Naive thymus-derived CD4-positive, alpha-beta T cell (primary cell): Measurements from ENCODE around the gene ACSL5. TPM values are rescaled to one million over a fixed set of nuclear protein-coding genes. Genes with fewer than 3 reads are reported as not detected.

Experiments
- ATAC-seq: fragments of 150-1000 bp; cut with Tn5 transposase; 2 replicates; pipeline ENCODE4 v1.10.0; 2021; ENCODE audit warnings: mild to moderate bottlenecking, moderate library complexity
- CTCF ChIA-PET: fragments of 350-600 bp; sonication (Branson Sonifier 250); formaldehyde crosslinking; loops from one replicate; lab custom pipeline; 2021; ENCODE audit warnings: antibody characterized with exemption; lab: Charles Lee
- POLR2A ChIA-PET: fragments of 350-600 bp; sonication (Branson Sonifier 250); formaldehyde crosslinking; loops from one replicate; lab custom pipeline; 2021; ENCODE audit warnings: antibody characterized with exemption, inconsistent platforms; lab: Charles Lee
- DNase-seq, 9 donors: peaks; one replicate each; pipeline versions ENCODE4 v3.0.0 to v3.0.0-alpha.2; 2020 to 2022; ENCODE audit warnings: mixed read lengths in 1 of 9
- H3K27ac ChIP-seq: one replicate; pipeline ENCODE4 v1.7.0; 2013; ENCODE audit warnings: mild to moderate bottlenecking, low read depth, low read length, moderate library complexity
- H3K27me3 ChIP-seq, 2 donors: one replicate each; pipeline ENCODE4 v1.7.0; 2013; ENCODE audit warnings: low read length in 2 of 2, mild to moderate bottlenecking in 2 of 2, moderate library complexity in 2 of 2; ENCODE audit not compliant: control insufficient read depth in 2 of 2, insufficient read depth in 2 of 2
- H3K36me3 ChIP-seq, 3 experiments: 1 replicate in 2 of 3; 2 replicates in 1 of 3; pipeline ENCODE4 v1.7.0; 2013; ENCODE audit warnings: low read length in 3 of 3, mild to moderate bottlenecking in 3 of 3, moderate library complexity in 1 of 3; ENCODE audit not compliant: insufficient read depth in 3 of 3, control insufficient read depth in 2 of 3
- H3K4me1 ChIP-seq, 2 donors: one replicate each; pipeline ENCODE4 v1.7.0; 2013; ENCODE audit warnings: low read length in 2 of 2, mild to moderate bottlenecking in 2 of 2, moderate library complexity in 1 of 2; ENCODE audit not compliant: control insufficient read depth in 2 of 2, insufficient read depth in 2 of 2
- H3K4me3 ChIP-seq: 2 replicates; pipeline ENCODE4 v1.7.0; 2013; ENCODE audit warnings: mild to moderate bottlenecking, low read length
- H3K9me3 ChIP-seq, 3 experiments: 1 replicate in 2 of 3; 2 replicates in 1 of 3; pipeline ENCODE4 v1.7.0; 2013; ENCODE audit warnings: low read length in 3 of 3; ENCODE audit not compliant: control insufficient read depth in 2 of 3
- H3K27ac Mint-ChIP-seq, 9 donors: one replicate each; pipeline ENCODE4 v1.8.0; 2020 to 2022; ENCODE audit warnings: mixed read lengths in 9 of 9, mild to moderate bottlenecking in 8 of 9, moderate library complexity in 5 of 9, inconsistent platforms in 2 of 9
- H3K27me3 Mint-ChIP-seq, 5 donors: one replicate each; pipeline ENCODE4 v1.8.0; 2021 to 2022; ENCODE audit warnings: mixed read lengths in 5 of 5, mild to moderate bottlenecking in 1 of 5
- H3K36me3 Mint-ChIP-seq, 5 donors: one replicate each; pipeline ENCODE4 v1.8.0; 2020 to 2022; ENCODE audit warnings: mixed read lengths in 5 of 5, mild to moderate bottlenecking in 3 of 5, inconsistent platforms in 1 of 5
- H3K4me1 Mint-ChIP-seq, 7 donors: one replicate each; pipeline ENCODE4 v1.8.0; 2020 to 2022; ENCODE audit warnings: mixed read lengths in 7 of 7, mild to moderate bottlenecking in 3 of 7, inconsistent platforms in 1 of 7
- H3K4me3 Mint-ChIP-seq, 10 donors: one replicate each; pipeline ENCODE4 v1.8.0; 2020 to 2022; ENCODE audit warnings: mild to moderate bottlenecking in 10 of 10, mixed read lengths in 10 of 10, moderate library complexity in 6 of 10, inconsistent platforms in 2 of 10
- H3K9me3 Mint-ChIP-seq, 11 donors: one replicate each; pipeline ENCODE4 v1.8.0; 2020 to 2022; ENCODE audit warnings: mixed read lengths in 11 of 11, mild to moderate bottlenecking in 4 of 11, inconsistent platforms in 1 of 11, moderate library complexity in 1 of 11
- intact Hi-C, 2 donors: fragments of 100-400 bp; cut with micrococcal nuclease; formaldehyde crosslinking; loops; one replicate each; pipeline ENCODE4 v1.15.1; 2023
- polyA plus RNA-seq, 2 donors: library from polyadenylated mRNA; unstranded; fragments of 300-500 nt; fragmentation: Illumina TruSeq; gene quantifications; one replicate each; pipeline ENCODE4 v1.2.3, GENCODE V29; 2021
- total RNA-seq, 6 experiments: library from RNA in 5 of 6; stranded (reverse) in 5 of 6; gene quantifications; 1 replicate in 5 of 6; 2 replicates in 1 of 6; pipeline ENCODE4 v1.2.3 and lab custom pipeline; 2021 to 2026

The ACSL5 gene
- total and polyA plus RNA-seq, 7 experiments from 2014 or later: 30.3 to 72.5 (median 39.7) TPM

DNA sequence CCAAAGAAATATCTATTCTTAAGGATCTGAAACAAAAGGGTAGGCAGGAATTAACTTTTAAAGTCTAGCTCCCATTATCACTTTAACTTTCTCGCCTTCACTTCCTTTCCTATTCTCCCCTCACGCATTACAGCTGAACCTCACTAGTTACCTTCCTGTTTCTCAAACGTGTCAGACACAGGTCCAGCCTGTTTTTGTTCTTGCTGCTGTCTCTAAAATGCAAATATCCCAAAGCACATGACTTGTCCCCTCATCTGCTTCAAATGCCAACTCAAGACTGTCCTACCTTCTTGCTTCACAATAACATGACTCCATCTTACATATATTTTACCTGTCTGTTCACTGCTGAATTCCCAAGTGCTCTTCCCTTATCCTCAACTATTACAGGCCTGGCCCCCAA lies 55.2 kb downstream of the ACSL5 start:
- H3K9me3 Mint-ChIP-seq: no peaks in the 10 kb centered on the region
- H3K27ac Mint-ChIP-seq: peak overlapping the region in 8 of 9 donors; percentile 5 to 83 (median 28)
- H3K27me3 ChIP-seq: no peaks in the 10 kb centered on the region
- no peak overlapping the region for H3K4me3 Mint-ChIP-seq
- no peak overlapping the region for H3K27ac ChIP-seq
- intact Hi-C loops: no loop called here
- peaks cover 0 to 30% (median 18%) of the 10 kb centered on the region in 5 donors for H3K36me3 Mint-ChIP-seq
- H3K27me3 Mint-ChIP-seq: no peaks in the 10 kb centered on the region
- no peaks in the 10 kb centered on the region for H3K4me1 ChIP-seq
- H3K9me3 ChIP-seq: no peaks in the 10 kb centered on the region
- ChIA-PET POLR2A (interaction anchor here (1.2 to 1.4 kb wide), 2 partner anchors 12 to 18 kb away, joined by 3 to 6 read pairs; partner anchors contain the start of genes VTI1A and ZDHHC6), CTCF (interaction anchor here (0.5 kb wide), 1 partner anchor 54 kb away, joined by 3 read pairs; no protein-coding TSS in a partner anchor)
- no peak overlapping the region for H3K4me3 ChIP-seq
- no peak for ATAC-seq
- H3K36me3 ChIP-seq: peaks cover 3 to 92% (median 33%) of the 10 kb centered on the region in 3 experiments
- DNase-seq: no peak
- no peaks in the 10 kb centered on the region for H3K4me1 Mint-ChIP-seq

DNA sequence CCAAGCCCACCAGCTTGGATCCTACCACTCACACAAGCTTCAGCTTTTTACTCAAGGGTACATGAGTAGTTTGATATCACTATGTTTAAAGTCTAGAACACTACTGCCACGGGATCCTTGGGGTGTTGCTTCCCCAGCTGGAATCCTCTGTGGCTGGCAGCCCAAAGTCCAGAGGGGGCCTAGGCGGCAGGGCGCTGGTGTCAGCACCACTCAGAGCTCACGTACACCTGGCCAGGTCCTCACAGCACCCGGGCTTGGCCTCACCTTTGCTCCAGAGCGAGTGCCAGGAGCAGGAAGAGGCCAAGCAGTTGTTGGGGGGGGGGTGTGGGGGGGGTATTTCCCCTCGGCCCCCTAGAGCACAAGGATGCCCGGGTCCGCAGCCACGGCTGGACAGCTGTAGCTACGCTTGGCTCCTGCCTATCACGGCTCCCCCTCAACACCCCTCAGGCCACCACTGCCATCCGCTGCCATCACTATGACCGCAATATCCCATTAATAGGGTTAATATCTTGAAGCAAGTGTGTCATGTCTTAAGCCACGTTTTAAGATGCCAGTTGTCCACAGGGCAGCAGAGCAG lies 55.8 kb downstream of the ACSL5 start:
- Mint-ChIP-seq H3K36me3 (peaks cover 0 to 30% (median 18%) of the 10 kb centered on the region in 5 donors), H3K4me3 (no peak overlapping the region), H3K27me3 (no peaks in the 10 kb centered on the region), H3K27ac (peak overlapping the region in 6 of 9 donors; percentile 7 to 83 (median 37)), H3K4me1 (peaks cover 0 to 4% (median 0%) of the 10 kb centered on the region in 7 donors), H3K9me3 (no peaks in the 10 kb centered on the region)
- no peaks in the 10 kb centered on the region for H3K9me3 ChIP-seq
- intact Hi-C loops: loop anchor here in 1 of 2 donors (5.0 kb wide), 1 partner anchor 272 kb away; no protein-coding TSS in a partner anchor
- DNase-seq (no peak), ATAC-seq (no peak)
- ChIA-PET POLR2A (interaction anchor here (1.2 to 1.4 kb wide), 2 partner anchors 13 to 17 kb away, joined by 3 to 6 read pairs; partner anchors contain the start of genes VTI1A and ZDHHC6), CTCF (interaction anchor here (0.5 kb wide), 1 partner anchor 55 kb away, joined by 3 read pairs; no protein-coding TSS in a partner anchor)
- H3K4me1 ChIP-seq: no peaks in the 10 kb centered on the region
- H3K36me3 ChIP-seq: peaks cover 3 to 88% (median 33%) of the 10 kb centered on the region in 3 experiments
- H3K27me3 ChIP-seq: no peaks in the 10 kb centered on the region
- H3K4me3 ChIP-seq: no peak overlapping the region
- H3K27ac ChIP-seq: no peak overlapping the region

DNA sequence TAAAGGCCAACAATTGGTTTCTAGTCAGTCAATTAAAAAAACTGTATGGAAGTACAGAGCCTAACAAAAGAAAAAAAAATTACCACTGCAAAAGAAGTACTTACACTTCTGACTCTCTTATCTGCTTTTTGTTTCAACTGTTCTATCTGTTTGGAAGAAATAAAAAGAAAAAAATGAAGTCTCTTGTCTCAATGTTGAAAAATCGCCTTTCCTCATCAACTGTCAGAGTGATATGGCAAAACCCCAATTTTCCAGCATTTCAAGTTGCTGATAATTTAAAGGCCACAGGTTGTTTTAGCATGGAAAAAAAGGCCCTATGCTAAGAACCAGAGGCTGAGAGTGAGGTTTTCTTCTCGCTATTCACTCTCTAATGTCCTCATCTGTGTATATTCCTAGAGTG lies 59.2 kb downstream of the ACSL5 start:
- ChIA-PET CTCF (no interaction called here), POLR2A (no interaction called here)
- H3K27me3 ChIP-seq: no peaks in the 10 kb centered on the region
- no peaks in the 10 kb centered on the region for H3K27me3 Mint-ChIP-seq
- peaks cover 0 to 72% (median 32%) of the 10 kb centered on the region in 3 experiments for H3K36me3 ChIP-seq
- H3K27ac ChIP-seq: no peak overlapping the region
- no peak for DNase-seq
- peaks cover 0 to 5% (median 0%) of the 10 kb centered on the region in 7 donors for H3K4me1 Mint-ChIP-seq
- H3K4me3 ChIP-seq: no peak overlapping the region
- no peaks in the 10 kb centered on the region for H3K9me3 ChIP-seq
- H3K27ac Mint-ChIP-seq: no peak overlapping the region
- H3K36me3 Mint-ChIP-seq: peaks cover 4 to 25% (median 11%) of the 10 kb centered on the region in 5 donors
- H3K4me3 Mint-ChIP-seq: no peak overlapping the region
- H3K4me1 ChIP-seq: no peaks in the 10 kb centered on the region
- no peaks in the 10 kb centered on the region for H3K9me3 Mint-ChIP-seq
- intact Hi-C loops: loop anchor here in 1 of 2 donors (5.0 kb wide), 1 partner anchor 276 kb away; no protein-coding TSS in a partner anchor
- ATAC-seq: no peak

DNA sequence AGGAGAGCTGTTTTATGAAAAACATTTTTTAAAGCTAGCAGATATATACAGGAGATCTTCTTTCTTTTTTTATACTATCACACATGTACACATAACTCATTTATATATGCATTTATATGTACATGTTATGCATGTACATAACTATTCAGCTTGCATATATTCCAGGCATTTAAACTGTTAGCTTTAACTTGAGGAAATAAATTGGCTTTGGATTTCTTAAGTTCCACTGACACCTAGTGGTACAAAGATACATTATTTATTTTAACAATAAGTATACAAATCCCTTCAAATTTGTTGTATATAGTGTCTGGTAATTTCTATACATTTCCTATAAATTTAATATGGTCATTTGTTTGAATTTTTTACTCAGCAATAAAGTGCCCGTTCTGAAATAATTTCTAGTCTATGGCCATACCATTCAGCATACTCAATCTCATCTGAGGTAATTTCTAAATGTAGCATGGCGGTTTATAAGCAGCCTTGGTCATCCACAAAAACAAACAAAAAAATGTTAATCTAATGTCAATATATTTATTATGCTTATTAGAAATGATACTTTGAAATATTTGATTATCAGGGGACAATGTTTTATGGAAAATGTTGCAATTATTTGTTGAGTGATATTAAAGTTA lies 61.2 kb downstream of the ACSL5 start:
- POLR2A ChIA-PET: no interaction called here

DNA sequence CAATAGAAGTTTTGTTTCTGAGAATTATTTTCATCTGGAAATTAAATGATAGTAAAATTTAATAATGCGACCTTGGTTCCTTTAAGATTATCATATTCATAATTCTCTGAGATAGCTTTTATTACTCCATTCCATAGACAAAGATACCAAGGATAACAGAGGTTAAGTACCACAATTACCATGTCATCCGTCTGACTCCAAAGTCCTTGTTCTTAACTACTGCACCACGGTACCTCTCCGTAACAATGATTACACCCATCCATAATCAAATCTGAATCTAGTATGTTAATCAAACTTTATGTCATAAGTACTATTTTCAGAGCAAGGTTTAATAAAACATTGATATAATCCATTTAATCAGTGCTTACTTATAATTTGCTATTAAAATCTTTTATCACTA lies 64.4 kb downstream of the ACSL5 start:
- ChIA-PET POLR2A (no interaction called here), CTCF (interaction anchor here (0.6 kb wide), 1 partner anchor 300 kb away, joined by 3 read pairs; no protein-coding TSS in a partner anchor)
- no peak overlapping the region for H3K27ac Mint-ChIP-seq
- DNase-seq (no peak), ATAC-seq (no peak)
- H3K4me3 Mint-ChIP-seq: no peak overlapping the region
- Histone ChIP-seq H3K27ac (no peak overlapping the region), H3K4me3 (no peak overlapping the region), H3K4me1 (no peaks in the 10 kb centered on the region), H3K27me3 (no peaks in the 10 kb centered on the region), H3K36me3 (peaks cover 2 to 57% (median 37%) of the 10 kb centered on the region in 3 experiments), H3K9me3 (no peaks in the 10 kb centered on the region)
- peaks cover 4 to 22% (median 17%) of the 10 kb centered on the region in 5 donors for H3K36me3 Mint-ChIP-seq
- no peaks in the 10 kb centered on the region for H3K27me3 Mint-ChIP-seq
- intact Hi-C loops: loop anchor here in 1 of 2 donors (1.0 to 5.0 kb wide), 2 partner anchors 8 to 34 kb away; partner anchors contain the start of gene ZDHHC6
- peaks cover 5 to 28% (median 19%) of the 10 kb centered on the region in 7 donors for H3K4me1 Mint-ChIP-seq
- no peaks in the 10 kb centered on the region for H3K9me3 Mint-ChIP-seq

More for the DNA sequence above, 61.2 kb downstream of the ACSL5 start:
- Histone ChIP-seq H3K36me3 (peaks cover 0 to 64% (median 32%) of the 10 kb centered on the region in 3 experiments), H3K9me3 (no peaks in the 10 kb centered on the region), H3K27ac (no peak overlapping the region), H3K27me3 (no peaks in the 10 kb centered on the region), H3K4me1 (no peaks in the 10 kb centered on the region), H3K4me3 (no peak overlapping the region)
- Mint-ChIP-seq H3K27ac (peak overlapping the region in 1 of 9 donors; percentile 78), H3K36me3 (peaks cover 4 to 24% (median 13%) of the 10 kb centered on the region in 5 donors), H3K9me3 (no peaks in the 10 kb centered on the region), H3K4me1 (peaks cover 0 to 5% (median 3%) of the 10 kb centered on the region in 7 donors), H3K27me3 (no peaks in the 10 kb centered on the region), H3K4me3 (no peak overlapping the region)
- ATAC-seq (no peak), DNase-seq (peak in 2 of 9 donors; percentile 5 to 27)
- intact Hi-C loops: loop anchor here (1.0 to 5.0 kb wide), 5 partner anchors 37 to 295 kb away; no protein-coding TSS in a partner anchor
- CTCF ChIA-PET: interaction anchor here (0.6 to 1.7 kb wide), 5 partner anchors 60 to 678 kb away, joined by 3 to 11 read pairs (median 3); no protein-coding TSS in a partner anchor

DNA sequence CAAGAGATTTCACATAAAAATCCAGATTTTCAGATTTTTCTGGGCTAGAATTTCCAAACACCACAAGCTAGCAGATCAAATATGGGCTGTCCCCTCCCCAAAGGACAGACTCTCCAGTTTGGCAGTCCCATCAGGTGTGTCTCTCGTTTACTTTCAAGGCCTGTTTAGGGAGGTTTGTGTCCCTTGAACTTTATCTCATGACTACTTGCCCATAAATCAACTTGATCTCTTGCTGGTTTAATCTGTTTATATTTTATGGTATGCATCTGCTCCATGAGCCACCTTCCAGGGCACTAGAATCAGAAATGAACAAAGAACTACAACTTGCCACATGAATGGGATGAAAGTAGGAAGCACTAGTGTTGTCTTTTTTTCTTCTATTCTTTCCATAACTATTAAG lies 67.6 kb downstream of the ACSL5 start:
- H3K4me3 ChIP-seq: no peak overlapping the region
- H3K4me1 Mint-ChIP-seq: peaks cover 16 to 54% (median 46%) of the 10 kb centered on the region in 7 donors
- DNase-seq (no peak), ATAC-seq (no peak)
- peaks cover 2 to 55% (median 21%) of the 10 kb centered on the region in 3 experiments for H3K36me3 ChIP-seq
- POLR2A ChIA-PET: no interaction called here
- H3K9me3 ChIP-seq: no peaks in the 10 kb centered on the region
- CTCF ChIA-PET: no interaction called here
- H3K27ac ChIP-seq: no peak overlapping the region
- H3K27me3 Mint-ChIP-seq: no peaks in the 10 kb centered on the region
- H3K27me3 ChIP-seq: no peaks in the 10 kb centered on the region
- H3K36me3 Mint-ChIP-seq: peaks cover 5 to 21% (median 16%) of the 10 kb centered on the region in 5 donors
- H3K4me3 Mint-ChIP-seq: no peak overlapping the region
- H3K27ac Mint-ChIP-seq: no peak overlapping the region
- no peaks in the 10 kb centered on the region for H3K9me3 Mint-ChIP-seq
- H3K4me1 ChIP-seq: peaks cover 9 to 15% of the 10 kb centered on the region in 2 donors
- intact Hi-C loops: loop anchor here (10.0 kb wide), 1 partner anchor 1413 kb away; the partner anchor contains the start of genes DCLRE1A (in 2 of the 2) and NHLRC2 (in 2 of the 2)
